ENCODE data around the gene COMP. TPM values are rescaled to one million over a fixed set of nuclear protein-coding genes. Genes with fewer than 3 reads are reported as not detected.

The COMP gene
- total RNA-seq, 1 donor from 2014 or later = 0.31 TPM

- Mint-ChIP-seq H3K9me3 (no peaks in the 10 kb centered on the region), H3K27me3 (ENCODE audit: low read depth) (peaks cover 2% of the 10 kb centered on the region), H3K4me1 (no peaks in the 10 kb centered on the region), H3K27ac (no peak overlapping the region), H3K4me3 (no peak overlapping the region), H3K36me3 (peaks cover 7% of the 10 kb centered on the region)
- no peak for TF ChIP-seq CTCF (IDR thresholded peaks at IDR 0.05; ENCODE audit: unreplicated experiment)
- no peak for DNase-seq (ENCODE audit: low spot score in 2 of 2, unreplicated experiment in 2 of 2)
These were observed 21.0 kb downstream of the COMP start for GRCh38 chr19:18769989-18770528.

GRCh38 chr19:18768997-18769891, 21.9 kb downstream of the COMP start:
- H3K9me3 Mint-ChIP-seq = no peaks in the 10 kb centered on the region
- DNase-seq (ENCODE audit: low spot score in 2 of 2, unreplicated experiment in 2 of 2) = no peak
- H3K27me3 Mint-ChIP-seq (ENCODE audit: low read depth) = peaks cover 2% of the 10 kb centered on the region
- H3K4me3 Mint-ChIP-seq = no peak overlapping the region
- no peak overlapping the region for H3K27ac Mint-ChIP-seq
- no peak for TF ChIP-seq CTCF (IDR thresholded peaks at IDR 0.05; ENCODE audit: unreplicated experiment)
- H3K36me3 Mint-ChIP-seq = peaks cover 7% of the 10 kb centered on the region
- H3K4me1 Mint-ChIP-seq = no peaks in the 10 kb centered on the region

- no peaks in the 10 kb centered on the region for H3K9me3 Mint-ChIP-seq
- H3K4me3 Mint-ChIP-seq = no peak overlapping the region
- DNase-seq (ENCODE audit: low spot score in 2 of 2, unreplicated experiment in 2 of 2) = no peak
- no peak overlapping the region for H3K27ac Mint-ChIP-seq
- peaks cover 7% of the 10 kb centered on the region for H3K36me3 Mint-ChIP-seq
- no peaks in the 10 kb centered on the region for H3K27me3 Mint-ChIP-seq (ENCODE audit: low read depth)
- no peak for TF ChIP-seq CTCF (IDR thresholded peaks at IDR 0.05; ENCODE audit: unreplicated experiment)
- no peaks in the 10 kb centered on the region for H3K4me1 Mint-ChIP-seq
These were observed 22.9 kb downstream of the COMP start for GRCh38 chr19:18768046-18768771.

- Mint-ChIP-seq H3K4me1 (peaks cover 15% of the 10 kb centered on the region), H3K27me3 (ENCODE audit: low read depth) (no peaks in the 10 kb centered on the region), H3K36me3 (peaks cover 7% of the 10 kb centered on the region), H3K9me3 (no peaks in the 10 kb centered on the region), H3K27ac (no peak overlapping the region), H3K4me3 (no peak overlapping the region)
- TF ChIP-seq CTCF (IDR thresholded peaks at IDR 0.05; ENCODE audit: unreplicated experiment) = no peak
- no peak for DNase-seq (ENCODE audit: low spot score in 2 of 2, unreplicated experiment in 2 of 2)
These were observed 25.9 kb downstream of the COMP start for GRCh38 chr19:18765224-18765623.

- DNase-seq (ENCODE audit: low spot score in 2 of 2, unreplicated experiment in 2 of 2) = no peak
- Mint-ChIP-seq H3K36me3 (peaks cover 7% of the 10 kb centered on the region), H3K27me3 (ENCODE audit: low read depth) (no peaks in the 10 kb centered on the region), H3K9me3 (no peaks in the 10 kb centered on the region), H3K4me1 (peaks cover 15% of the 10 kb centered on the region), H3K4me3 (no peak overlapping the region), H3K27ac (no peak overlapping the region)
- TF ChIP-seq CTCF (IDR thresholded peaks at IDR 0.05; ENCODE audit: unreplicated experiment) = no peak
These were observed 26.5 kb downstream of the COMP start for GRCh38 chr19:18764591-18765051.

Measured in mesothelial cell of epicardium (in vitro differentiated cells).